GM21423 (cell line): ENCODE data around the gene FBLN2.
"Not testable (repeated sequence)": the region's sequence is repeated elsewhere in the genome, so short reads cannot be mapped to it uniquely, and the experiment has no call there.

Experiments used
- ATAC-seq: cut with Tn5 transposase; IDR thresholded peaks from one replicate; pipeline ENCODE4 v1.9.1; 2021; ENCODE audit warnings: mild to moderate bottlenecking, moderate library complexity; ENCODE audit not compliant: unreplicated experiment

The FBLN2 gene

GRCh38 chr3:13513051-13513912, 35.6 kb upstream of the FBLN2 start:
- ATAC-seq = no peak

GRCh38 chr3:13513913-13514517, 34.9 kb upstream of the FBLN2 start:
- ATAC-seq = no peak

- no peak for ATAC-seq
Observed at GRCh38 chr3:13514639-13515435, 34.1 kb upstream of the FBLN2 start.

- ATAC-seq = no peak
Observed at GRCh38 chr3:13515786-13516759, 32.9 kb upstream of the FBLN2 start.

- no peak for ATAC-seq
Observed at GRCh38 chr3:13516760-13517135, 32.2 kb upstream of the FBLN2 start.

GRCh38 chr3:13517253-13517977, 31.5 kb upstream of the FBLN2 start:
- ATAC-seq = no peak

GRCh38 chr3:13518516-13518953, 30.4 kb upstream of the FBLN2 start:
- no peak for ATAC-seq

- no peak for ATAC-seq
Observed at GRCh38 chr3:13519006-13519791, 29.7 kb upstream of the FBLN2 start.

- ATAC-seq = no peak
Observed at GRCh38 chr3:13520326-13520880, 28.5 kb upstream of the FBLN2 start.

- ATAC-seq = no peak
Observed at GRCh38 chr3:13521309-13521708, 27.6 kb upstream of the FBLN2 start.

GRCh38 chr3:13521749-13522148, 27.2 kb upstream of the FBLN2 start:
- ATAC-seq = not testable (repeated sequence)

- no peak for ATAC-seq
Observed at GRCh38 chr3:13522236-13522635, 26.7 kb upstream of the FBLN2 start.

GRCh38 chr3:13524979-13525669, 23.8 kb upstream of the FBLN2 start:
- no peak for ATAC-seq

GRCh38 chr3:13525827-13526625, 22.9 kb upstream of the FBLN2 start:
- ATAC-seq = no peak

GRCh38 chr3:13526626-13526949, 22.3 kb upstream of the FBLN2 start:
- ATAC-seq = no peak

- no peak for ATAC-seq
Observed at GRCh38 chr3:13528217-13528867, 20.6 kb upstream of the FBLN2 start.
